Measurements from ENCODE around the gene IGSF22. TPM values are rescaled to one million over a fixed set of nuclear protein-coding genes. Genes with fewer than 3 reads are reported as not detected.
A peak's percentile ranks its signal among the peaks of the same experiment; 100 is the strongest.

The IGSF22 gene
- total RNA-seq, 5 donors from 2014 or later (not counting 1 experiment from before 2014, with no cell fraction given): 2.1 to 3.7 (median 2.8) TPM

DNA sequence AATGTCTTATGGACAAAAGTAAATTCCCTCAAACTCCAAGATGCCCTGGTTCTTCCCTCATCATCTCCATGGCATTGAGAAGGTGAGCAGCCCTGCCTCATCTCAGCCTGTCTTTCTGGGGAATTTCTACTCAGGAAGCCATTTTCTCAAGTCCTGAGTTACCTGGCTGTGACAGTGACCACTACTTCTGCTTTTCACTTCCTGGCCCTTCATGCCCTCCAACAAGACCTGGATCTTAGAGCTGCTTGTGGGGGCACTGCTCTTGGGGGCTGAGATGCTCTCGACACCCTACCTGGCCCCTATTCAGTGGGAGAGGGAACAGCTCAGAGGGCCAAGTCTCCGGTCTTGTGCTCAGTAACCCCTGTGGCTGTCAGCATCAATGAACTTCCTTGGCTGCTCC is 5.5 kb upstream of the IGSF22 start:
- H3K27ac ChIP-seq (ENCODE audit: low read length): no peak overlapping the region
- peaks cover 0 to 21% of the 10 kb centered on the region in 2 experiments for H3K27me3 ChIP-seq (replicated peaks in 1 of 2; ENCODE audit: control insufficient read depth in 2 of 2, extremely low read depth in 1 of 2, insufficient read depth in 2 of 2, low read length in 1 of 2)
- no peak for DNase-seq
- H3K4me3 ChIP-seq (ENCODE audit: control insufficient read depth in 1 of 2, extremely low read depth in 1 of 2, low read length in 1 of 2): no peak overlapping the region
- H3K4me1 ChIP-seq (ENCODE audit: control insufficient read depth in 1 of 2, extremely low read depth in 1 of 2, insufficient read depth in 2 of 2, low read length in 2 of 2): peaks cover 0 to 14% of the 10 kb centered on the region in 2 experiments
- Mint-ChIP-seq H3K27ac (no peak overlapping the region), H3K36me3 (no peaks in the 10 kb centered on the region), H3K9me3 (no peaks in the 10 kb centered on the region), H3K4me1 (peaks cover 7 to 16% (median 10%) of the 10 kb centered on the region in 3 donors), H3K4me3 (no peak overlapping the region), H3K27me3 (peaks cover 3 to 5% of the 10 kb centered on the region in 2 donors)
- no peaks in the 10 kb centered on the region for H3K9me3 ChIP-seq
- POLR2A ChIA-PET: no interaction called here
- no peak for ATAC-seq (replicated peaks in 1 of 4)
- CTCF ChIA-PET: interaction anchor here (0.5 to 2.4 kb wide), 23 partner anchors 9 to 616 kb away, joined by 3 to 22 read pairs (median 4); no protein-coding TSS in a partner anchor
- no peaks in the 10 kb centered on the region for H3K36me3 ChIP-seq (ENCODE audit: control insufficient read depth in 2 of 2, extremely low read depth in 1 of 2, insufficient read depth in 1 of 2, low read length in 1 of 2)
- WGBS (ENCODE audit: insufficient coverage): 54% methylated on average over 2 of the region's 2 CpGs

GRCh38 chr11:18730020-18730419 is 4.0 kb upstream of the IGSF22 start:
- no peak for DNase-seq
- no peak for ATAC-seq (replicated peaks in 1 of 4)
- WGBS (ENCODE audit: insufficient coverage): 93% methylated on average over 7 of the region's 9 CpGs
- Histone ChIP-seq H3K4me1 (ENCODE audit: control insufficient read depth in 1 of 2, extremely low read depth in 1 of 2, insufficient read depth in 2 of 2, low read length in 2 of 2) (peaks cover 0 to 14% of the 10 kb centered on the region in 2 experiments), H3K27me3 (replicated peaks in 1 of 2; ENCODE audit: control insufficient read depth in 2 of 2, extremely low read depth in 1 of 2, insufficient read depth in 2 of 2, low read length in 1 of 2) (peaks cover 0 to 12% of the 10 kb centered on the region in 2 experiments), H3K4me3 (ENCODE audit: control insufficient read depth in 1 of 2, extremely low read depth in 1 of 2, low read length in 1 of 2) (no peak overlapping the region), H3K9me3 (no peaks in the 10 kb centered on the region), H3K36me3 (ENCODE audit: control insufficient read depth in 2 of 2, extremely low read depth in 1 of 2, insufficient read depth in 1 of 2, low read length in 1 of 2) (no peaks in the 10 kb centered on the region), H3K27ac (ENCODE audit: low read length) (no peak overlapping the region)
- Mint-ChIP-seq H3K27me3 (peaks cover 0 to 2% of the 10 kb centered on the region in 2 donors), H3K9me3 (no peaks in the 10 kb centered on the region), H3K4me3 (no peak overlapping the region), H3K27ac (no peak overlapping the region), H3K4me1 (peaks cover 7 to 16% (median 10%) of the 10 kb centered on the region in 3 donors), H3K36me3 (no peaks in the 10 kb centered on the region)
- POLR2A ChIA-PET: no interaction called here
- CTCF ChIA-PET: interaction anchor here (0.5 to 2.0 kb wide), 7 partner anchors 8 to 615 kb away, joined by 3 to 22 read pairs (median 4); no protein-coding TSS in a partner anchor

DNA sequence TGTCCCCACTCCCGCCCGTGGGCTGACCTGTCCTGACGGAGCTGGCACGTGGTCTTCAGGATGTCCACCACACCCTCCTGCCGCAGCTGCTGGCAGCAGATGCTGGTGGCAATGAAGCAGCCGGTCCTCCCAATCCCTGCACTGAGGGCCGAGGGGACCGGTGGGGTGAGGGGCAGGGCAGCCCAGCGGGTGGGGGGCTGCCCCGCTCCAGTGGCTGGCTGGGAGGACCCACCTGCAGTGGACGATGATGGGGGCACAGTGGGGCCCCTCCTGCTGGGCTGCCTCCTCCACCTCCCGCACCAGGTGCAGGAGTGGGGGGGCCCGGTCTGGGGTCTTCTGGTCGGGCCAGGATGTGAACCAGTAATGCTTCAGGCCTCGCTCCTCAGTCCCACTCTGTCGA is 3.4 kb upstream of the IGSF22 start:
- Histone ChIP-seq H3K4me3 (ENCODE audit: control insufficient read depth in 1 of 2, extremely low read depth in 1 of 2, low read length in 1 of 2) (no peak overlapping the region), H3K36me3 (ENCODE audit: control insufficient read depth in 2 of 2, extremely low read depth in 1 of 2, insufficient read depth in 1 of 2, low read length in 1 of 2) (no peaks in the 10 kb centered on the region), H3K27me3 (replicated peaks in 1 of 2; ENCODE audit: control insufficient read depth in 2 of 2, extremely low read depth in 1 of 2, insufficient read depth in 2 of 2, low read length in 1 of 2) (peaks cover 0 to 12% of the 10 kb centered on the region in 2 experiments), H3K27ac (ENCODE audit: low read length) (no peak overlapping the region), H3K4me1 (ENCODE audit: control insufficient read depth in 1 of 2, extremely low read depth in 1 of 2, insufficient read depth in 2 of 2, low read length in 2 of 2) (peaks cover 0 to 14% of the 10 kb centered on the region in 2 experiments), H3K9me3 (no peaks in the 10 kb centered on the region)
- Mint-ChIP-seq H3K27ac (no peak overlapping the region), H3K27me3 (peaks cover 0 to 2% of the 10 kb centered on the region in 2 donors), H3K4me3 (no peak overlapping the region), H3K36me3 (no peaks in the 10 kb centered on the region), H3K9me3 (no peaks in the 10 kb centered on the region), H3K4me1 (peaks cover 7 to 16% (median 10%) of the 10 kb centered on the region in 3 donors)
- no peak for ATAC-seq (replicated peaks in 1 of 4)
- ChIA-PET CTCF (interaction anchor here in 1 of 2 donors (1.6 kb wide), 1 partner anchor 96 kb away, joined by 4 read pairs; no protein-coding TSS in a partner anchor), POLR2A (no interaction called here)
- DNase-seq: no peak
- 87% methylated on average over 12 of the region's 16 CpGs for WGBS (ENCODE audit: insufficient coverage)

DNA sequence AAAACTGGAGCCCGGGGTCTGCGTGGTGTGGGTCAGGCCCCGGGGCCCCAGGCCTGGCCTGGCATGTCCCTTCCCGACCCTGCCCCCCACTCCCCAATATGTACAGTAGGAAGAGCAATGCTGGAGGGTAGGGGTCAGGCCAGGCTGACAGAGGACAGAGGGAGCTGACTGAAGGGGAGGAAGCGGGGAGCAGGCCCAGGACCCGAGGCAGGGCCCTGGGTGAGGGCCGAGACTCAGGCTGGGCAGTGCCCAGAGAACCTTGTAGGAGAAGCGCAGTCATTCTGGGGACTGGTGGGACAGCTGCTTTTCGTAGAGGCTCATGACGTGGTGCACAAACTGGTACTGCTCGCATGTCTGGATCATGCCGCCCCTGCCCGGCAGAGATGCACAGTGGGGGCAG is 2.7 kb upstream of the IGSF22 start:
- no peaks in the 10 kb centered on the region for H3K9me3 Mint-ChIP-seq

DNA sequence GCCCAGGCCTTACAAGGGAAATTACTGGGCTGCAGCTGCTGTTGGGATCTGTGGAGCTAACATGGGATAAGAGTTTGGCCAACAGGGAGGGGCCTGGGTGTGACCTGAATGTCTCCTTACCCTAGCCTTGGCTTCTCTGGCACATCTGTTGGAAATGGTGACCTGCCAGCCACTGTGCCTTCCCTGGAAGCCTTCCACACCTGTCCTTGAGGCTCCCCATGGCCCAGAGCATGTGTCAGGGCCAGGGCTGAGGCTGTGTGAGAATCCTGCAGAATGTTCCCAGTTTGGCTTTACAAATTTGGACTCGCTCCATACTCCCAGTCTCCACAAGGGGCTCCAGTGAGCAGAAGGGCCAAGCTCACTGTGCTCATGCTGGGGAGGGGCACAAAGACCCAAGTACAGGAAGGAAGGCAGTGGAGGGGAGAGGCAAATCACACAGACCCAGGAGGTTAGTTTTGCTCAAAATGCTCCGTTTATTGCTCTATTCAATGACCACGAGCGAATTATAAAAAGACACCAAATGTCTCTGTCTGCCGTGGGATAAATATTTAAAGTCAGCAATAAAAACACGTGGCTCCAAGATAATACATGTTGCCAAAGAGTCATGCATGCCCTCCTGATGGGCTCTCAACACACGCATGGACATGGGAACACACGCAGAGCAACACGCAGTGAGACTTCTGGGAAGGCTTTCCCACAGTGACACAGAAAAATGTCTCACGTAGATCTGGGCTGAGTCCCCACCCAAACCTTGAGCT is 1.7 kb upstream of the IGSF22 start:
- Histone ChIP-seq H3K36me3 (ENCODE audit: control insufficient read depth in 2 of 2, extremely low read depth in 1 of 2, insufficient read depth in 1 of 2, low read length in 1 of 2) (no peaks in the 10 kb centered on the region), H3K27ac (ENCODE audit: low read length) (no peak overlapping the region), H3K9me3 (no peaks in the 10 kb centered on the region), H3K4me1 (ENCODE audit: control insufficient read depth in 1 of 2, extremely low read depth in 1 of 2, insufficient read depth in 2 of 2, low read length in 2 of 2) (peaks cover 0 to 14% of the 10 kb centered on the region in 2 experiments), H3K27me3 (replicated peaks in 1 of 2; ENCODE audit: control insufficient read depth in 2 of 2, extremely low read depth in 1 of 2, insufficient read depth in 2 of 2, low read length in 1 of 2) (peaks cover 0 to 12% of the 10 kb centered on the region in 2 experiments), H3K4me3 (ENCODE audit: control insufficient read depth in 1 of 2, extremely low read depth in 1 of 2, low read length in 1 of 2) (no peak overlapping the region)
- DNase-seq: peak in 32 of 35 experiments; percentile 10 to 72 (median 46)
- ATAC-seq (replicated peaks in 1 of 4): peak; percentile 74 to 88 (median 78)
- POLR2A ChIA-PET: interaction anchor here in 1 of 2 donors (0.6 kb wide), 1 partner anchor 96 kb away, joined by 9 read pairs; no protein-coding TSS in a partner anchor
- whole genome bisulfite sequencing (ENCODE audit: insufficient coverage): 69% methylated on average over 9 of the region's 10 CpGs
- Mint-ChIP-seq H3K27me3 (peaks cover 0 to 2% of the 10 kb centered on the region in 2 donors), H3K36me3 (no peaks in the 10 kb centered on the region), H3K4me1 (peaks cover 7 to 16% (median 10%) of the 10 kb centered on the region in 3 donors), H3K9me3 (no peaks in the 10 kb centered on the region), H3K27ac (no peak overlapping the region), H3K4me3 (peak overlapping the region in 1 of 3 donors; percentile 14)
- CTCF ChIA-PET: interaction anchor here (0.5 to 1.7 kb wide), 10 partner anchors 13 to 194 kb away, joined by 3 to 9 read pairs (median 4); partner anchors contain the start of gene SPTY2D1 (in 1 of the 2)

More for the DNA sequence above, 2.7 kb upstream of the IGSF22 start:
- no peaks in the 10 kb centered on the region for H3K36me3 ChIP-seq (ENCODE audit: control insufficient read depth in 2 of 2, extremely low read depth in 1 of 2, insufficient read depth in 1 of 2, low read length in 1 of 2)
- H3K27ac Mint-ChIP-seq: no peak overlapping the region
- POLR2A ChIA-PET: no interaction called here
- H3K4me1 Mint-ChIP-seq: peaks cover 7 to 16% (median 10%) of the 10 kb centered on the region in 3 donors
- ATAC-seq (replicated peaks in 1 of 4) (no peak), DNase-seq (no peak)
- H3K4me3 Mint-ChIP-seq: no peak overlapping the region
- CTCF ChIA-PET: interaction anchor here (1.0 to 1.7 kb wide), 4 partner anchors 95 to 188 kb away, joined by 3 to 9 read pairs (median 6); partner anchors contain the start of gene SPTY2D1 (in 1 of the 2)
- peaks cover 0 to 2% of the 10 kb centered on the region in 2 donors for H3K27me3 Mint-ChIP-seq
- WGBS (ENCODE audit: insufficient coverage): 84% methylated on average over 9 of the region's 13 CpGs
- peaks cover 0 to 12% of the 10 kb centered on the region in 2 experiments for H3K27me3 ChIP-seq (replicated peaks in 1 of 2; ENCODE audit: control insufficient read depth in 2 of 2, extremely low read depth in 1 of 2, insufficient read depth in 2 of 2, low read length in 1 of 2)
- H3K9me3 ChIP-seq: no peaks in the 10 kb centered on the region
- no peak overlapping the region for H3K4me3 ChIP-seq (ENCODE audit: control insufficient read depth in 1 of 2, extremely low read depth in 1 of 2, low read length in 1 of 2)
- H3K27ac ChIP-seq (ENCODE audit: low read length): no peak overlapping the region
- no peaks in the 10 kb centered on the region for H3K36me3 Mint-ChIP-seq
- H3K4me1 ChIP-seq (ENCODE audit: control insufficient read depth in 1 of 2, extremely low read depth in 1 of 2, insufficient read depth in 2 of 2, low read length in 2 of 2): peaks cover 0 to 14% of the 10 kb centered on the region in 2 experiments

- Histone ChIP-seq H3K4me1 (ENCODE audit: control insufficient read depth in 1 of 2, extremely low read depth in 1 of 2, insufficient read depth in 2 of 2, low read length in 2 of 2) (peaks cover 0 to 28% of the 10 kb centered on the region in 2 experiments), H3K27ac (ENCODE audit: low read length) (no peak overlapping the region), H3K36me3 (ENCODE audit: control insufficient read depth in 2 of 2, extremely low read depth in 1 of 2, insufficient read depth in 1 of 2, low read length in 1 of 2) (no peaks in the 10 kb centered on the region), H3K27me3 (replicated peaks in 1 of 2; ENCODE audit: control insufficient read depth in 2 of 2, extremely low read depth in 1 of 2, insufficient read depth in 2 of 2, low read length in 1 of 2) (peaks cover 0 to 12% of the 10 kb centered on the region in 2 experiments), H3K9me3 (no peaks in the 10 kb centered on the region), H3K4me3 (ENCODE audit: control insufficient read depth in 1 of 2, extremely low read depth in 1 of 2, low read length in 1 of 2) (no peak overlapping the region)
- Mint-ChIP-seq H3K27ac (no peak overlapping the region), H3K4me1 (peaks cover 12 to 17% (median 14%) of the 10 kb centered on the region in 3 donors), H3K36me3 (no peaks in the 10 kb centered on the region), H3K27me3 (peaks cover 0 to 2% of the 10 kb centered on the region in 2 donors), H3K9me3 (no peaks in the 10 kb centered on the region), H3K4me3 (no peak overlapping the region)
- ATAC-seq (replicated peaks in 1 of 4) (no peak), DNase-seq (no peak)
- WGBS (ENCODE audit: insufficient coverage): 76% methylated on average over 4 of the region's 7 CpGs
- POLR2A ChIA-PET: interaction anchor here in 1 of 2 donors (1.0 kb wide), 1 partner anchor 144 kb away, joined by 3 read pairs; no protein-coding TSS in a partner anchor
- CTCF ChIA-PET: no interaction called here
These were observed 2.0 kb downstream of the IGSF22 start for GRCh38 chr11:18723991-18724390.
